ENCODE data around the gene ANTXR2. TPM values are rescaled to one million over a fixed set of nuclear protein-coding genes. Genes with fewer than 3 reads are reported as not detected.
"Not testable (repeated sequence)": the region's sequence is repeated elsewhere in the genome, so short reads cannot be mapped to it uniquely, and the experiment has no call there.

The ANTXR2 gene
- total RNA-seq, 1 donor from 2014 or later = 16.8 TPM

DNA sequence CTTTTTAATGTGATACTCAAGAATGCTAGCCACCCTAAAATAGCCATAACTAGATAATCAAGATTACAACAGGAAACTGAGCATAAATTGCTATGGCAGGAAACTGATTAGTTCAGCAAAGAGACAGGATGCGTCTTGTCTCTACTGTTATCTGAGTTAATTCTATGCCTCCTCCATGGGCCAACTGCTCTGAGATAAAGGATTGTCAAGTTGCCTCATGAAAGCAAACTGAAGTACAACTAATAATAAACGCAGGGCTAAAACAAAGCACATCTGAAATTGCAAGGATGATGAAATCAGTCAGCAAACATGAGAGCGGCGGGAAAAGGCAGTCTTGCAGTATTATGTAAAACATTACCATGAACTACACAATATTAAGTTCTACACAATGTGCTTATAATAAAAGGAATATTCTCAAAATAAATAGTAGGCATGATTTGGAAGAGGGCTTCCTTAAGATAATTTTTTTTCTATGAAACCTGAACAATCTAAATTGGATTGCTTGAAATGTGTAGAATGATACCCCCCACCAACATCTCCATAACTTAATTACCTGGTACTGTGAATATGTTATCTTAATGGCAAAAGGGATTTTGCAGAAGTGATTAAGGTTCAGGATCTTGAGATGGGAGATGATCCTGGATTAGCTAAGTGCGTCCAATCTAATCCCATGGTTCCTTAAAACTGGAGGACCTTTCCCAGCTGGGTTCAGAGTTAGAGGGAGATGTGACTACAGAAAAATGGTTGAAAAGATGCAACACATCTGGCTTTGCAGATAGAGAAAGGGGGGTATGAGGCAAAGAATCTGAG, 65.9 kb downstream of the ANTXR2 start:
- TF ChIP-seq, protein P1, sequence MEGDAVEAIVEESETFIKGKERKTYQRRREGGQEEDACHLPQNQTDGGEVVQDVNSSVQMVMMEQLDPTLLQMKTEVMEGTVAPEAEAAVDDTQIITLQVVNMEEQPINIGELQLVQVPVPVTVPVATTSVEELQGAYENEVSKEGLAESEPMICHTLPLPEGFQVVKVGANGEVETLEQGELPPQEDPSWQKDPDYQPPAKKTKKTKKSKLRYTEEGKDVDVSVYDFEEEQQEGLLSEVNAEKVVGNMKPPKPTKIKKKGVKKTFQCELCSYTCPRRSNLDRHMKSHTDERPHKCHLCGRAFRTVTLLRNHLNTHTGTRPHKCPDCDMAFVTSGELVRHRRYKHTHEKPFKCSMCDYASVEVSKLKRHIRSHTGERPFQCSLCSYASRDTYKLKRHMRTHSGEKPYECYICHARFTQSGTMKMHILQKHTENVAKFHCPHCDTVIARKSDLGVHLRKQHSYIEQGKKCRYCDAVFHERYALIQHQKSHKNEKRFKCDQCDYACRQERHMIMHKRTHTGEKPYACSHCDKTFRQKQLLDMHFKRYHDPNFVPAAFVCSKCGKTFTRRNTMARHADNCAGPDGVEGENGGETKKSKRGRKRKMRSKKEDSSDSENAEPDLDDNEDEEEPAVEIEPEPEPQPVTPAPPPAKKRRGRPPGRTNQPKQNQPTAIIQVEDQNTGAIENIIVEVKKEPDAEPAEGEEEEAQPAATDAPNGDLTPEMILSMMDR (IDR thresholded peaks at IDR 0.05) = no peak
- H3K27me3 ChIP-seq = no peaks in the 10 kb centered on the region
- H3K27ac ChIP-seq = no peak overlapping the region
- intact Hi-C loops (cut with DNase I) = no loop called here
- no peak overlapping the region for H3K4me3 ChIP-seq
- no peaks in the 10 kb centered on the region for H3K4me1 ChIP-seq
- H3K9me3 ChIP-seq = peaks cover 0 to 10% of the 10 kb centered on the region in 2 donors
- H3K36me3 ChIP-seq = no peaks in the 10 kb centered on the region
- DNase-seq (ENCODE audit: low spot score in 2 of 2) = no peak

DNA sequence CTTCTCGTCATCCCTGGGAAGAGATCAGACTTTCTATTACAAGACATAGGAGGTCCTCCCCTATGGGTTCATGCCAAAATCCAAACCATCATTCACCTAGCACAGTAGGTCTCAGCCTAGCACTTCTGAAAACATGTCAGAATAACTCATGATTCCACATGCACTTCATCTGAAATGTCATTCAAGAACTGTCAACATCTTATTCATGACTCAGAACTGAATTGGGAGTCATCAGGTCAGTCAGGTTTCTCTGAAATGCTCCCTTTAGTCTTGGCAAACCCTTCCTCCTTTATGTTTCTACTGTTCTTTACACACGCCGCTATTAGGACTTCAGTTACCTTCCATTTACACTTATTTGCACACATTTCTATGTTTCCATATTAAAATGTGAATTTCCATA, 67.2 kb downstream of the ANTXR2 start:
- no peaks in the 10 kb centered on the region for H3K4me1 ChIP-seq
- no peak overlapping the region for H3K4me3 ChIP-seq
- no peak for DNase-seq (ENCODE audit: low spot score in 2 of 2)
- H3K9me3 ChIP-seq = peaks cover 0 to 10% of the 10 kb centered on the region in 2 donors
- TF ChIP-seq, protein P1 (IDR thresholded peaks at IDR 0.05) = no peak
- H3K36me3 ChIP-seq = no peaks in the 10 kb centered on the region
- intact Hi-C loops (cut with DNase I) = no loop called here
- H3K27me3 ChIP-seq = no peaks in the 10 kb centered on the region
- H3K27ac ChIP-seq = no peak overlapping the region

DNA sequence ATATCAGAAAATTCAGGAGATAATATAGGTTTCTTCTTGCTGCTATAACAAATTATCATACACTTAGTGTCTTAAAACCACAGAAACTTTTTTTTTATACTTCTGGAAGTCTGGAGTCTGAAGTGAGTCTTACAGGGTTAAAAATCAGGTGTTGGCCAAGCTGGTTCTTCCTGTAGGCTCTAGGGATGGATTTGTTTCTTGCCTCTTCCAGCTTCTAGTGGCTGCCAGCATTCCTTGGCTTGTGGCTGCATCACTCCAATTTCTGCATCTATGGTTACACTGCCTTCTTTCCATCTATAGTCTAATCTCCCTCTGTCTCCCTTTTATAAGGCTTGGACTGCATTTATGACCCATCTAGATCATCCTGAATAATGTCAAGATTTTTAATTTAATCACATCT, 68.7 kb downstream of the ANTXR2 start:
- no peak overlapping the region for H3K27ac ChIP-seq
- intact Hi-C loops (cut with DNase I) = no loop called here
- TF ChIP-seq, protein P1 (IDR thresholded peaks at IDR 0.05) = no peak

GRCh38 chr4:80002559-80002958, 70.5 kb downstream of the ANTXR2 start:
- intact Hi-C loops (cut with DNase I); H3K36me3 ChIP-seq; H3K27ac ChIP-seq; H3K4me1 ChIP-seq; H3K27me3 ChIP-seq; DNase-seq (ENCODE audit: low spot score in 2 of 2); H3K9me3 ChIP-seq; H3K4me3 ChIP-seq: not testable (repeated sequence)

More for the DNA sequence above, 68.7 kb downstream of the ANTXR2 start:
- no peak overlapping the region for H3K4me3 ChIP-seq
- H3K9me3 ChIP-seq = peaks cover 0 to 10% of the 10 kb centered on the region in 2 donors
- H3K36me3 ChIP-seq = no peaks in the 10 kb centered on the region
- no peak for DNase-seq (ENCODE audit: low spot score in 2 of 2)
- H3K27me3 ChIP-seq = no peaks in the 10 kb centered on the region
- no peaks in the 10 kb centered on the region for H3K4me1 ChIP-seq

- H3K27ac ChIP-seq = not testable (repeated sequence)
Measured at GRCh38 chr4:79999048-79999447, 74.0 kb downstream of the ANTXR2 start.

DNA sequence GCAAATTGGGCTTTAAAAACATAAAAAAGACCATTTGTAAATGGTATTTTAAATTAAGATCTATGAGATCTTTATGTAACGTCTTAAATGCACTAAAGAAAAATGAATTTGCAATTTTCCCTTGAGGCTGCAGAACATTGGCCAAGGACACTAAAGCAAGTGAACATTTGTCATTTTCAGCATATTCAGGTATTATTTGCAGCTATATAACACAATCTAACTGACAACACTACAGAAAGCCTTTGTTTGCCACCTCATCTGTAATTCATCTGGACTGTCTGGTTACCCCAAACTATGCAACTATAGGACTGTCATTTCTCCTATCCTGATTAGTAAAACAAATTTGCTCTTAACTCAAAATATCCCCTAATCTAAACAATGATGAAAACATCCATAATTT, 74.8 kb downstream of the ANTXR2 start:
- Histone ChIP-seq H3K27ac (no peak overlapping the region), H3K4me1 (no peaks in the 10 kb centered on the region), H3K9me3 (no peaks in the 10 kb centered on the region), H3K4me3 (no peak overlapping the region), H3K27me3 (no peaks in the 10 kb centered on the region), H3K36me3 (no peaks in the 10 kb centered on the region)
- TF ChIP-seq, protein P1 (IDR thresholded peaks at IDR 0.05) = no peak
- intact Hi-C loops (cut with DNase I) = no loop called here
- DNase-seq (ENCODE audit: low spot score in 2 of 2) = no peak

More at GRCh38 chr4:79999048-79999447, 74.0 kb downstream of the ANTXR2 start:
- H3K4me3 ChIP-seq; DNase-seq (ENCODE audit: low spot score in 2 of 2); H3K9me3 ChIP-seq; H3K27me3 ChIP-seq; intact Hi-C loops (cut with DNase I); H3K36me3 ChIP-seq; H3K4me1 ChIP-seq: not testable (repeated sequence)

All from ascending aorta (tissue), 2 donors.